Cerebellar cortex (tissue), 1 donor: ENCODE data around the gene CRYBA1.
"Not testable (repeated sequence)": the region's sequence is repeated elsewhere in the genome, so short reads cannot be mapped to it uniquely, and the experiment has no call there.

Experiments used
- DNase-seq: peaks from one replicate; pipeline ENCODE4 v3.0.0-alpha.2; 2015; ENCODE audit warnings: low spot score

CRYBA1 gene, protein sequence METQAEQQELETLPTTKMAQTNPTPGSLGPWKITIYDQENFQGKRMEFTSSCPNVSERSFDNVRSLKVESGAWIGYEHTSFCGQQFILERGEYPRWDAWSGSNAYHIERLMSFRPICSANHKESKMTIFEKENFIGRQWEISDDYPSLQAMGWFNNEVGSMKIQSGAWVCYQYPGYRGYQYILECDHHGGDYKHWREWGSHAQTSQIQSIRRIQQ

DNA sequence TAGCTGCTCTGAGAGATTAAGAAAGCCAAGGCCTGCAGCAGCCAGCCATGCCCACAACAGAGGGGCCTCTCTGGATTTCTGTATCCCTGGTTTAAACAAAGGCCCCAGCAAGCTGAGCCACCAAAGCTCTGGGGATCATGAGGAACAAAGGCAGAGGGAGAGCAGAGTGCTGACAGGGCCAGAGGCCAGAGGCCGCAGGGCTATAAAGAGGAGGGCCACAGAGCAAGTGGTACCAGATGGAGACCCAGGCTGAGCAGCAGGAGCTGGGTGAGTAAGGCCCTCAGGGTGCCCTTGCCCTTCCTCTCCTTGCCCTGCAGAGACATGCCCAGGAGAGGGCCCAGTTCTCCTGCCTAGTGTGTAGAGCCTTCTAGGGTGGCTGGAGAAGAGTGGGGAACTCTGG lies at the start of gene CRYBA1:
TSS of gene CRYBA1 (plus strand) at position 232 of the 400 bp plus-strand sequence. CDS start at position 237, 5 bp downstream.
- no peak for DNase-seq

DNA sequence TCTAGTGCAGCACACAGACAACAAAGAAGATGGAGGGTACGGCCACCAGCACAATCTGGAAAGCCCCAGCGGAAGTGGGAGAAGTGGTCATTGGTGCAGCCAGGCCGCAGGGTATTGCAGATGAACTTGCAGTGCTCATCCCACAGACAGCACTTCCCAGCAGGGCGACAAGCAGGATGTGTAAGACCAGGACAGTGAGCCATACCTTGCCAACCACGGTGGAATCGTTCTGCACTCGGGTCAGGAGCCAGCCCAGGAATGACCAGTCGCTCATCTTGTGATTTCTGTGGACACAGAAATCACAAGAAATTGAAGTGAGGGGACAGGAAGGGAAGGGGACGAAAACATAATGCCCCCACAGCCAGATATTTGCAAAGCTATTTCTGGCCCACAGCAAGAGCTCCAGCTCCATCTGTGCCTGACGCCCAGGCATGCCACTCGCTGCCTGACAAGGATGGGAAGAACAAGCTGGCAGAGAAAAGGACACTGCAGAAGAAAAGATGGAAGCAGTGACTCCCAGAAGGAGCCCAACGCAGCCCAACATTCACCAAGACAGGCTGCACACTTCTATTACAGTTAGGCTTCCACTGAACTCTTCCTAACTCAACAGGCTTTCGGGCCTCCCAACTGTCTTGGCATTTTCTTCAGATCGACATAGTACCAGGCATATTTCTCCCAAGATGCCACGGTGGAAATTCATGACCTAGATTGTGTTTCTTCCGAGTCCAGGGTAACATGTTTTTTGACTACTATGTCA lies 49.0 kb upstream of the CRYBA1 start:
- peak; percentile 83 for DNase-seq

DNA sequence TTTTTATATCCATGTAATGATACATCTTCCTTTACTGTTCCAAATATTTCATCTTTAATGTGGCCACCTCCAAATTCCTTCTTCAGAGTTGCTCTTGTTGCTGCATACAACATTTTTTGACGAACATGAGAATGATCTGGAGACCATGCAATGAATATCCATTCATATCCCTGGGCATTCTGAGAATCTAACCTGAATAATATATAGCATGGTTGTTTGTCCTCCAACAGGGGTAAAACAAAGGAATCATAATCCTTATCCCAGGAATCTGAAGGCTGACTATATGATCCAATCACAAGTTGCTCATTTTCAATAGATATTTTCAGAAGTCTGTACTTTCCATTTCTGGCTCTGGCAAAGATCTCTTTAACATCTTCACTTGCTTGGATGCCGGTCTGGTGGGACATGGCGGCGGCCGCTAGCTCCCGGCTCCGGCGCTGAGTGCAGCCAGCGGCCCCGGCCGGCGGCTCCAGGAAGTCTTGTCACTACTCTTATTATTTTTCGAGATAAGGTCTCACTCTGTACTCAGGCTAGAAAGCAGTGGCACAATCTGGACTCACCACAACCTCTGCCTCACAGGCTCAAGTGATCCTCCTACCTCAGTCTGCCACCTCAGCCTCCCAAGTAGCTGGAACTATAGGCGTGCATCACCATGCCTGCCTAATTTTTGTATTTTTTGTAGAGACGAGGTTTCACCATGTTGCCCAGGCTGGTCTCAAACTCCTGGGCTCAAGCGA lies 42.4 kb upstream of the CRYBA1 start:
- not testable (repeated sequence) for DNase-seq

DNA sequence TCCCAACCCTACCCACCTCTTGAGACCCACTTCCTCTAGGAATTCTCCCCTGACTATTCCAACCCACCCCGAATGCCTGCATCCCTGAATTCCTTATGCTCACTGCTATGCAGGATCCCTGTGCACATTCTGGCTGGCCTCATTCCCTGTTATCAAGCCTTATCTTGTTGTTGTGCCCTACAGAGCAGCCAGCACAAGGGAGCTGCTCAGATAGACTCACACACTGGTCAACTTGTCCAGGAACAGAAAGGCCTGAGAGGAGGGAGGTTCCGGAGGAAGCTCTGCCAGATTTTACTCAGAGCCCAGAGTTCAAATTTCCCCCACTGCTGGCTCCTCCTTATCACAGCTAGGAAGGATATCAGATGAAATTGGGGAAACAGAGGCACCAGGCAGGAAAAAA lies 41.6 kb upstream of the CRYBA1 start:
- no peak for DNase-seq

DNA sequence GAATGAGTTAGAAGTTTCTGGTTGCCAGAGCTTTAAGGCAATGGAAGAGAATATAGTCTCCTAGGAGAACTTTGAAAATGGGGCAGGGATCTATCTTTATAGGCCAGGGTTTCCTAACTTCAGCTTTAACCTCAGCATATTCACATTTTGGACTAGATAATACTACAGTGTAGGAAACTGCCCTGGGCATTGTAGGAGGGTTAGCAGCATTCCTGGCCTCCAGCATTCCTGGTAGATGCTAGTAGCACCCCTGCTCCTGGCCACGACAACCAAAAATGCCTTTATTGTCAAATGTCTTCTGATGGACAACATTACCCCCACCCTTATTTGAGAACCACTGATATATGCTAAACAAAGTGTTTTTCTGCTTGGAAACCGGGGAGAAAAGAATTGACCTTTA lies 38.7 kb upstream of the CRYBA1 start:
- DNase-seq = no peak

DNA sequence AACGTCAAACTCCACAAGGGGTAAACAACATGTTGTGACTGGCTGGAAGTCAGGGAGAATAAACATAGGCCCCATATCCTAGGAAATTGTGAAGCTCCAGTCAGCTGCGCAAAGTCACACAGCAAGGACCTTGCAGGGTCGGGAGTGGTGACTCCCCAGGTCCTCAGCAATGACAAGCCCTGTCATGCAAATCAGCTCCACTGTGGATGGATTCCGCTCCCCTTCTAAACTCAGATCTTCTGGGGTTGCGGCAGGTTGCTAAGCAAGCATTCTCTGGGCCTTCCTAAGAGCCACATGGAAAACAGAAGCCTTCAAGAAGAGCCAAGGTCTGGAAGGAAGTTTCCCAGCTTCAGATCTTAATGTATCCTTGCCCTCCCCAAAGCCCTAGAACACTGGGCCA lies 37.6 kb upstream of the CRYBA1 start:
- no peak for DNase-seq

DNA sequence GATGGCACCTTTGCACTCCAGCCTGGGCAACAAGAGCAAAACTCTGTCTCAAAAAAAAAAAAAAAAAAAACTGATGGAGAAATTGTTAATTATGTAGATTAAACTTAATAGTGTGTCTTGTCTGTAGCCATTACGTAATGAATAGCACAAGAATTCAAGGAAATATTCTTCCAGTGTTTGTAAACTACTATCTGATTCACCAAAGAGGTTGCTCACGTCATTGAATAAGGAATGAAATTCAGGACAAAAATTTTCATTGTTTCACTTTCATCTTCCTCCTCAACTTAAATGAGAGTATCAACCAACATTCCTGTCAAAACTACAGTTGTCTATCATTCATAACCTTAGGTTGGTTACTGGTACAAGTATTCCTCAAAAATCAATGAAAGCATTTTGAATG lies 35.8 kb upstream of the CRYBA1 start:
- DNase-seq = no peak

DNA sequence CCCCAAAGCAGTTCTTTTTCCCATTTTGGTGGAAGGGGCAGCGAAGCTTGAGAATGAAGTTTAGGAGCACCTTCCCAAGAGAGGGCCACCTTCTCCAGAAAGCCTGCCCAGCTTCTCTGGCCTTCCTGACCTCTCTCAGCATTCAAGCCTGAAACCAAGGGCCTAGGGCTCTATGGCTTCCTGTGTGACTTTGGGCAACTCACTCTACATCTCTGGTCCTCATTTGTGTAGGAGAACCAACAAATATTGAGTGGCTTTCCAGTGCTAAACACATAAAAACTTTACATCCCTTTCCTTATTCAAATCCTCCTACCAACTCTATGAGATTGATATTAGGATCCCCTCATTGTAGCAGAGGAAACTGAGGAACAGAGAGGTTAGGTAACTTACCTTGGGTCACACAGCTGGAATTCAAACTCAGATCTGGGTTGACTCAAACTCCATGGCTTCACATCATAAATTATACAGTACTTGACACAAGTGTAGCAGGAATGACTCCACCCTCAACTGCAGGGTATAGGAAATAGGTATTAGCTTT lies 34.5 kb upstream of the CRYBA1 start:
- no peak for DNase-seq

DNA sequence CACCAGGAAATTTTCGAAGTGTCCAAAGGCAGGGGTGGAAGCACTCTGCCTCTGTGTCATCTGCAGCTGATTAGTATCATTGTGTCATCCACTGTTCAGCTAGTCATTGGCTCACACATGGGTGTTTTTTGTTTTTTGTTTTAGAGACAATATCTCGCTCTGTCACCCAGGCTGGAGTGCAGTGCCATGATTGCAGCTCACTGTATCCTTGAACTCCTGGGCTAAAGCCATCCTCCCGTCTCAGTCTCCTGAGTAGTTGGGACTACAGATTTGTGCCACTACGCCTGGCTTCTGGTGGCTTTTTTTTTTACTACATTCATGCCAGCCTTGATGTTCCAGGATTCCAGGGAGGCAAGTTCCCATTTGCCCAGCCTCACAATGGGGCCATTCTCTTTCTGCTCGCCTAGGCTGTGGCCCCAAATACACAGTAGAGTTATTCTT lies 34.0 kb upstream of the CRYBA1 start:
- DNase-seq = no peak

DNA sequence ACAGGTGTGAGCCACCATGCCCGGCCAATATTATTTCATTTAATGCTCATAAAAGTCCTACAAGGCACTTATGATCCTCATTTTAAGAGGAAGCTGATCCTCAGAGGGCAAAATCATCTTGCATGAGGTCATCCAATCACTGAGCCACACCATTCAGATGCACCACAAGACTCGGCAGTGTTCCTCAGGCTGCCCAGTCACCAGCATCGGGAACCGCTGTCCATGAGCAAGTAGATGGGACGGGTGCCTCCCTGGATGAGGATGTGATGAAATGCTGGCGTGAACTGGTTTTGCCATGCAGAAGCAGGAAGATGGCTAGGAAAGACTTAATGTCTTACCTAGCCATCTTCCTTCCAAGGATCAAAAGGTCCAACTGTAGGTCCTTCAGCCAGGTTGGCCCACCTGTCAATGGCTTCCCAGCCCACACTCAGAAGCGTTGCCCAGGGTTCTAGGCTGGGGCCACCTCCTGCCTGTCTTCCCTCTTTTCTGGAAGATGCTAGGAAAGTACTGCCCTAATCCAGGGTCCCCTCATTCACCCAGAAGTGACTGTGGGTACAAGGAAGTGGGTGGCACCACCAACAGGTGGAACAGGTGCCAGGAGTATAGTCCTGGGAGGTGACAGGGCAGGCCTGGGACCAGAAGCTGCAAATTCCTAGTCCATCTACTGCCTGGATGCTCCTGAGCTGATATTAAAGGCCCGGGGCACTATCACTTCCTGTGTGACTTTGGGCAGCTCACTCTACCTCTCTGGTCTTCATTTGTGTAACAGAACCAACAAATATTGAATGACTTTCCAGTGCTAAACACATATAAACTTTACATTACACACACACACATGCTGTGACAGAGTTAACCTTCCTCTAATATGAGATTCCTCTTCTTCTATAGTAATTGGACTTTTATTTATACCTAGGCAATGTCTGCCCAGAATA lies 32.2 kb upstream of the CRYBA1 start:
- DNase-seq = no peak

DNA sequence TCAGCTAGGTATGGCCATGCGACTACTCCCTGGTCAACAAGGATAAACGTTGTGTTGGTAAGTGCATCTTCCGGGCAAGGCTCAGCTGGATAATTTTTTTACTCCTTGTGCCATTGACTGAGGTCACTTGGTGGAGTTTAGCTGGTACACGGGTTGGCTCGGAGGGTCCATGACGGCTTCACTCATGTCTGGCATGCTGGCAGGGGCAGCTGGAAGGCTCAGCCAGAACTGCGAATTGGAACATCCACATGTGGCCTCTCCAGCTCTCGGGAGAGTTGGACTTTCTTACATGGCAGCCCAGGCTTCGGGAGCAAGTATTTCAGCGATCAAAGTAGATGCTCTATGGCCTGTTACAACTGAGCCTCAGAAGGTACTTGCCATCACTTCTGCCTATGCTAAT lies 31.5 kb upstream of the CRYBA1 start:
- no peak for DNase-seq

DNA sequence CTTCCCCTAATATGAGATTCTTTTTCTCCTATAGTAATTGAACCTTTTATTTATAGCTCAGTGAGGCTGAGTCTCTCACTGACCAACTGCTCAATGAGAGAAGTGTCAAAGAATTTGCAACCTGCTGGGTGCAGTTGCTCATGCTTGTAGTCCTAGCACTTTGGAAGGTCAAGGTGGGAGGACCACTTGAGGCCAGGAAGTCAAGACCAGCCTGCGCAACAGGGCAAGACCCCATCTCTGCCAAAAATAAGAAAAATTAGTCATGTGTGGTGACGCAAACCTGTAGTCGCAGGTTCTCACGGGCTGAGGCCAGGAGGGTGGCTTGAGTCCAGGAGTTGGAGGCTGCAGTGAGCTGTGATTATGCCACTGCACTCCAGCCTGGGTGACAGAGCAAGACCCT lies 30.9 kb upstream of the CRYBA1 start:
- no peak for DNase-seq

DNA sequence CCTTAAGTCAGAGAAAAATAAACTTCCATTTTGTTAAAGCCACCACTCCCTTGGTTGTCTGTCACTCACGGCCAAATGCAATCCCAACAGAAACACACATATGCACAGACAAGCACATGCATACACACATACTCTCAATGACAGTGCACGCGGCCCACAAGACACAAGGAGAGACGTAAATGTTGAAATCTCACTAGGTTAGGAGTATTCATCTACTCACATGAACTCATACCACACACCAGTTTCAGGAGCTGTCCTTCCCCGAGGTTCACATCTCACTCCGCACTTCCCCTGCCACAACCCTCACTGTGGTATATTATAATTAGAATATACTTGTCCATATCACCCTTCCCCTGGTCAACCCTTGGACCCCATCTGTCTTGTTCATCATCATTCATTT lies 30.5 kb upstream of the CRYBA1 start:
- no peak for DNase-seq

DNA sequence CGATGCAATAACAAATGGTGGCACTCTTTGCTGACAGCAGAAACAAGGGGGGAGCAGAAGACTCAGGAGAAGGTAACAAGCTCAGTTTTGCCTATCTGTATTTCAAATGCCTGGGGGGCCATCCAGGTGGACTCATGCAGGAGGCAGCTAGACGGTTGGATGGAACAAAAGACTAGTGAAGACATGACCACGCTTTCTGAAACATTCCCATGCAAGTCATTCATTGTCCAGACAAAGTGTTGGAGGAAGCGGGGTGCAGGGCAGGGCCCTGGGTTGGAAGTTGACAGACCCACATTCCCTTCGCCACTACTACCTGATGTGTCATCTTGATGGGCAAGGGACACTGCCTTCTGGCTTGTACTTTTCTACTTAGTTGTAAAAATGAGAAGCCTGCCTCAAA lies 29.8 kb upstream of the CRYBA1 start:
- no peak for DNase-seq

DNA sequence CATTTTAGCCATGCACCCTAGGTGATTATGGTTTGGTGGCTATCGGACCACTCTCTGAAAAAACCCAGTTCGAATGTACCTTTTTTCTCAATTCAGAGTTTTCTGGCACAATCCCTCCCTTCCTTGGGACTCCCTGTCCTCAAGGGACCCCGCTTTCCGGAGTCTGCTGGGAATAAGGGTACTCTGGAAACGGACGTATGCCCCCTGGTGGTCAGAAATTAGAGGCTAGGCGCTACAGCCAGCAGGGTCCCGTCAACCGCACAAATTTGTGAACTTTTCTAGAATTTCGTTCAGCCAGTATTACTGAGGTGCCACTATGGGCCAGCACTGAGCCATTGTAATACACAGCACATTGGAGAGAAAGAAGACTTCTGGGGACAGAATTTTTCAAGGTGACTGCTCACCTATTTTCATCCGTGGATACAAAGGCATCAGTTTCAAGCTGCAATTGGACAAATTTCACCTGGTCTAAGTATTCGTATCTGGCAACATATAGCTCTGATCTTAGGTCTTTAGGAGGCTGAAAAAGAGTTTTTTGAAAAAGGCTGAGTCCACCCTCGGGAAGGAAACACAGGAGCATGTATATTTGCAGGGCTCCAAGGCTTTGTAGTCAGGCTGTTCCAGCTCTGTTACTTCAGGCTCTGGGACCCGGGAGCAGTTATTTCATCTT lies 27.1 kb upstream of the CRYBA1 start:
- DNase-seq = peak; percentile 91

DNA sequence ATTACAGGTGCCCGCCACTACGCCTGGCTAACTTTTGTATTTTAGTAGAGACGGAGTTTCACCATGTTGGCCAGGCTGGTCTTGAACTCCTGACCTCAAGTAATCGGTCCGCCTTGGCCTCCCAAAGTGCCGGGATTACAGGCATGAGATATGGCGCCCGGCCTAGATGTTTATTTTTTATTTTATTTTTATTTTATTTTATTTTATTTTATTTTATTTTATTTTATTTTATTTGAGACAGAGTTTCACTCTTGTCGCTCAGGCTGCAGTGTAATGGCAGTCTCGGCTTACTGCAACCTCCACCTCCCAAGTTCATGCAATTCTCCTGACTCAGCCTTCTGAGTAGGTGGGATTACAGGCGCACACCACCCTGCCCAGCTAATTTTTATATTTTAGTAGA lies 25.3 kb upstream of the CRYBA1 start:
- DNase-seq = not testable (repeated sequence)

DNA sequence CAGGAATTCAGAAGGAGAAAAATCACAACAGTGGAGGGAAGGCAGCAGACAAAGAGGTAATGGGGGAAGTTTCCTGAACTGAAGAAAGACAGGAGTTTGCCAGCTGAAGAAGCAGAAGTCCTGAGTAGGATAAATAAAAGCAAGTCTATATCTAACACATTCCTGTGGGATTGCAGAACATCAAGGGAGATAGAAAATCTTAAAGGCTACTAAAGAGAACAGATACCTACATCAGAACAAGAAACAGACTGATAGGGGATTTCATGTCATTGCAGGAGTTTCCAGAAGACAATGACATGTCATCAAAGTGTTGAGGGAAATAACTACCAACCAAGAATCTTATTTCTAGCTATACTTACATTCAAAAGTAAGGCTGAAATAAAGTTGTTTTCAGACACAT lies 21.3 kb upstream of the CRYBA1 start:
- no peak for DNase-seq

DNA sequence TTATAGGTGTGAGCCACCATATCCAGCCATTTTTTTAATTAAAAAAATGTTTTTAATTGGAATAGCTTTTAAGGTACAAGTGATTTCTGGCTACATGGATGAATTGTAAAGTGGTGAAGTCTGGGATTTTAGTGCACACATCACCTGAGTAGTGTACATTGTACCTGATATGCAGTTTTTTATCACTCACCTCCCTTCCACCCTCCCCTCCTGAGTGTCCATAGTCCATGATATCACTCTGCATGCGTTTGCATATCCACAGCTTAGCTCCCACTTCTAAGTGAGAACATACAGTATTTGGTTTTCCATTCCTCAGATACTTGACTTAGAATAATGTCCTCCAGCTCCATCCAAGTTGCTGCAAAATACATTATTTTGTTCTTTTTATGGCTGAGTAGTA lies 13.4 kb upstream of the CRYBA1 start:
- DNase-seq = no peak

DNA sequence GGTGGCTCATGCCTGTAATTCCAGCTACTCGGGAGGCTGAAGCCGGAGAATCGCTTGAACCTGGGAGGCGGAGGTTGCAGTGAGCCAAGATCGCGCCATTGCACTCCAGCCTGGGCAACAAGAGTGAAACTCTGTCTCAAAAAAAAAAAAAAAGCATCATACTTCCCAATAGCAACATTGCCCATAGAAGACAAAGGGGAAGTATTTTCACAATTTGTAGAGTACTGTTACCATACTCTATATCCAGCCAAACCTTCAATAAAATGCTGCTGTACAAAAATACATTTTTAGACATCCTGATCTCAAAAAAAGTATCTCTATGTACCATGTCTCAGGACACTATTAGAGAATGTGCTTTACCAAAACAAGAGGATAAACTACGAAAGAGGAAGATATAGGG lies 11.7 kb upstream of the CRYBA1 start:
- not testable (repeated sequence) for DNase-seq

DNA sequence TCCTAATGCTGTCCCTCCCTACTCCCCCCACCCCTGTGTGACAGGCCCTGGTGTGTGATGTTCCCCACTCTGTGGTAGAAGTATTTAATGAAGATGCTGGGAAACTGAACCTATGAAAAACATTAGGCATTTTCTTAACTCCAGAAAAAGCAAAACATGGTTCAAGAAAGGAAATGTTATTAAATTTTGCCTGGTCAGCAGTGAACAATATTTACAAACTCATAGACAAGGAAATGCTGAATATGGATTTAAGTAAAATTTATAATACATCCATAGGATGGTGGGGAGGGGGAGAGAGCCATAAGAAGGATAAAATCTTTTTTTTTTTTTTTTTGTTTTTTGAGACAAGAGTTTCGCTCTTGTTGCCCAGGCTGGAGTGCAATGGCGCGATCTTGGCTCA lies 10.8 kb upstream of the CRYBA1 start:
- DNase-seq = no peak

DNA sequence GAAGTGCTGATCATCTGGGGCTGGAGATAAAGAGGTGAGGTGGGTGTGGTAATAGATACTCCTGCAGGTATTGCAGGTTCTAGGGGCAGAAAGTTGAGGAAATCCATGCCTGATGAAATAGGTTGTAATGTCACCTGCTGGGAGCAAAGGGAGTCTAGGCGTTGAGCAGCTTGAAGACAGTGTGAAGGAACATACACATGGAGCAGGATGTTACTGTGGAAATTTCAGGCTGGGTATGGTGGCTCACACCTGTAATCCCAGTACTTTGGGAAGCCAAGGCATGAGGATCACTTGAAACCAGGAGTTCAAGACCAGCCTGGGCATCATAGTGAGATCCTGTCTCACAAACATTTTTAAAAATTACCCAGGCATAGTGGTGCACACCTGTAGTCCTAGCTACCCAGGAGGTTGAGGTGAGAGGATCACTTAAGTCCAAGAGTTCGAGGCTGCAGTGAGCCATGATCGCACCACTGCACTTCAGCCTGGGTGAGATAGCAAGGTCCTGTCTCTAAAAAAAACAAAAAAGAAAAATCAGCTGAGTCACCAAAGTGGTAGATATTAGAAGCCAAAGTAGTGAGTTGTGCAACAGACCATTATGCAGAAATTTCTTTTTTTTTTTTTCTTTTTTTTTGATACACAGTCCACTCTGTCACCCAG lies 9.1 kb upstream of the CRYBA1 start:
- DNase-seq = no peak
